Measurements from ENCODE around the gene ZNF483. TPM values are rescaled to one million over a fixed set of nuclear protein-coding genes. Genes with fewer than 3 reads are reported as not detected.

The ZNF483 gene
- polyA plus RNA-seq, 3 donors: not detected

DNA sequence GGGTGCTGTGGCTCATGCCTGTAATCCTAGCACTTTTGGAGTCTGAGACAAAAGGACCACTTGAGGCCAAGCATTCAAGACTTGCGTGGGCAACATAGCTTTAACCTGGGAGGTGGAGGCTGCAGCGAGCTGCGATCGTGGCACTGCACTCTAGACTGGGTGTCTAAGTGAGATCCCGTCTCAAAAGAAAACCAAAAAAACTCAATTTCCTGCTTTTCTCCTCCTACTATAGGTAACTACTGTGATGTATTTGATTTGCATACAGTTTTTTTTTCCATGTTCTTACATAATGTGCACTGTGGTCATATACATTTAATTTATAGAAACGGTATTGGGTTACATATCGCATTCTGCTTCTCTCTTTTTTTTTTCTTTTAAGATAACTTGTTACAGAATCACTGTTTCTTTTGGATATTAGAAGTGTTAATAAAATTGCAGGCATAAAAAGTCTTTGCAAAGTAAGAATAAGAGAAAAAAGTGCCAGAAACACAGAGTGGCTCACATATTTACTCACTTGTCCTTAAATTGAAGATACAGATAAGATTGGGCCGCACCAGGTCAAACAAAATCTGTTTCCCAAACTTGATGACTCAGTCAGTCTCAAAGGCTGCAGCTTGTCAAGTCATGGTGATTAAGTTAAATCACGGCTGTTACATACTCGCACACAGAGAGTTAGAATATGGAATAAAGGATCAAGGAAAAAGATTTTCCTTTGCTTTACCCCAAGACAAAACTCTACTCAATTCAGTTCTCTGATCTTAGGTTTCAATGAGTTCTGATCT, 76.4 kb downstream of the ZNF483 start:
- H3K9me3 ChIP-seq (replicated peaks in 1 of 2; ENCODE audit: control insufficient read depth in 1 of 2, insufficient read depth in 1 of 2, low read length in 2 of 2): no peaks in the 10 kb centered on the region
- no peaks in the 10 kb centered on the region for H3K79me2 ChIP-seq (ENCODE audit: insufficient read depth, low read length)
- Mint-ChIP-seq H3K4me3 (no peak overlapping the region), H3K4me1 (peaks cover 27% of the 10 kb centered on the region), H3K9me3 (peaks cover 0 to 9% (median 3%) of the 10 kb centered on the region in 7 donors), H3K27ac (no peak overlapping the region), H3K36me3 (no peaks in the 10 kb centered on the region), H3K27me3 (ENCODE audit: low read depth in 3 of 3) (peaks cover 28 to 58% (median 41%) of the 10 kb centered on the region in 3 donors)
- no CpG with 5 or more reads among the region's 10 CpGs for WGBS (ENCODE audit: insufficient coverage)
- peaks cover 15 to 25% of the 10 kb centered on the region in 2 donors for H3K4me1 ChIP-seq (ENCODE audit: control insufficient read depth in 1 of 2, insufficient read depth in 2 of 2, low read length in 2 of 2)
- intact Hi-C loops (cut with micrococcal nuclease): no loop called here
- no peaks in the 10 kb centered on the region for H4K20me1 ChIP-seq (ENCODE audit: insufficient read depth, low read length)
- TF ChIP-seq, protein P1, sequence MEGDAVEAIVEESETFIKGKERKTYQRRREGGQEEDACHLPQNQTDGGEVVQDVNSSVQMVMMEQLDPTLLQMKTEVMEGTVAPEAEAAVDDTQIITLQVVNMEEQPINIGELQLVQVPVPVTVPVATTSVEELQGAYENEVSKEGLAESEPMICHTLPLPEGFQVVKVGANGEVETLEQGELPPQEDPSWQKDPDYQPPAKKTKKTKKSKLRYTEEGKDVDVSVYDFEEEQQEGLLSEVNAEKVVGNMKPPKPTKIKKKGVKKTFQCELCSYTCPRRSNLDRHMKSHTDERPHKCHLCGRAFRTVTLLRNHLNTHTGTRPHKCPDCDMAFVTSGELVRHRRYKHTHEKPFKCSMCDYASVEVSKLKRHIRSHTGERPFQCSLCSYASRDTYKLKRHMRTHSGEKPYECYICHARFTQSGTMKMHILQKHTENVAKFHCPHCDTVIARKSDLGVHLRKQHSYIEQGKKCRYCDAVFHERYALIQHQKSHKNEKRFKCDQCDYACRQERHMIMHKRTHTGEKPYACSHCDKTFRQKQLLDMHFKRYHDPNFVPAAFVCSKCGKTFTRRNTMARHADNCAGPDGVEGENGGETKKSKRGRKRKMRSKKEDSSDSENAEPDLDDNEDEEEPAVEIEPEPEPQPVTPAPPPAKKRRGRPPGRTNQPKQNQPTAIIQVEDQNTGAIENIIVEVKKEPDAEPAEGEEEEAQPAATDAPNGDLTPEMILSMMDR (IDR thresholded peaks at IDR 0.05): no peak
- no peaks in the 10 kb centered on the region for H3K36me3 ChIP-seq (replicated peaks in 1 of 2; ENCODE audit: control insufficient read depth in 1 of 2, insufficient read depth in 2 of 2, low read length in 2 of 2)
- H3K4me2 ChIP-seq (replicated peaks; ENCODE audit: extremely low read depth, low read length, poor library complexity, severe bottlenecking): no peak overlapping the region
- no peak overlapping the region for H3K9ac ChIP-seq (ENCODE audit: insufficient read depth, low read length, poor library complexity, severe bottlenecking)
- DNase-seq: peak in 2 of 3 donors; percentile 12 to 23
- H3K4me3 ChIP-seq (replicated peaks in 1 of 3; ENCODE audit: low read depth in 2 of 3, low read length in 3 of 3): no peak overlapping the region
- H3K27me3 ChIP-seq (ENCODE audit: control insufficient read depth in 2 of 2, insufficient read depth in 2 of 2, low read length in 2 of 2): peaks cover 0 to 35% of the 10 kb centered on the region in 2 donors
- no peak overlapping the region for H2AFZ ChIP-seq (ENCODE audit: insufficient read depth, low read depth, low read length, poor library complexity, severe bottlenecking)
- H3K27ac ChIP-seq (ENCODE audit: low read depth in 1 of 2, low read length in 2 of 2): no peak overlapping the region

- no peaks in the 10 kb centered on the region for H3K9me3 ChIP-seq (replicated peaks in 1 of 2; ENCODE audit: control insufficient read depth in 1 of 2, insufficient read depth in 1 of 2, low read length in 2 of 2)
- intact Hi-C loops (cut with micrococcal nuclease): no loop called here
- peaks cover 31 to 58% (median 41%) of the 10 kb centered on the region in 3 donors for H3K27me3 Mint-ChIP-seq (ENCODE audit: low read depth in 3 of 3)
Observed at GRCh38 chr9:111603041-111603440, 78.1 kb downstream of the ZNF483 start.

More at GRCh38 chr9:111603041-111603440, 78.1 kb downstream of the ZNF483 start:
- no peaks in the 10 kb centered on the region for H4K20me1 ChIP-seq (ENCODE audit: insufficient read depth, low read length)
- no peak overlapping the region for H3K4me3 ChIP-seq (replicated peaks in 1 of 3; ENCODE audit: low read depth in 2 of 3, low read length in 3 of 3)
- H3K4me3 Mint-ChIP-seq: peak overlapping the region in 1 of 2 donors; percentile 20
- H2AFZ ChIP-seq (ENCODE audit: insufficient read depth, low read depth, low read length, poor library complexity, severe bottlenecking): no peak overlapping the region
- peaks cover 11 to 21% of the 10 kb centered on the region in 2 donors for H3K4me1 ChIP-seq (ENCODE audit: control insufficient read depth in 1 of 2, insufficient read depth in 2 of 2, low read length in 2 of 2)
- no peak for DNase-seq
- H3K36me3 Mint-ChIP-seq: no peaks in the 10 kb centered on the region
- peaks cover 0 to 8% (median 3%) of the 10 kb centered on the region in 7 donors for H3K9me3 Mint-ChIP-seq
- H3K9ac ChIP-seq (ENCODE audit: insufficient read depth, low read length, poor library complexity, severe bottlenecking): no peak overlapping the region
- WGBS (ENCODE audit: insufficient coverage): no CpG with 5 or more reads among the region's 4 CpGs
- TF ChIP-seq, protein P1 (IDR thresholded peaks at IDR 0.05): no peak
- H3K36me3 ChIP-seq (replicated peaks in 1 of 2; ENCODE audit: control insufficient read depth in 1 of 2, insufficient read depth in 2 of 2, low read length in 2 of 2): no peaks in the 10 kb centered on the region
- peak overlapping the region in 1 of 7 donors; percentile 31 for H3K27ac Mint-ChIP-seq
- no peak overlapping the region for H3K4me2 ChIP-seq (replicated peaks; ENCODE audit: extremely low read depth, low read length, poor library complexity, severe bottlenecking)
- no peak overlapping the region for H3K27ac ChIP-seq (ENCODE audit: low read depth in 1 of 2, low read length in 2 of 2)
- peaks cover 22% of the 10 kb centered on the region for H3K4me1 Mint-ChIP-seq
- peaks cover 0 to 29% of the 10 kb centered on the region in 2 donors for H3K27me3 ChIP-seq (ENCODE audit: control insufficient read depth in 2 of 2, insufficient read depth in 2 of 2, low read length in 2 of 2)
- no peaks in the 10 kb centered on the region for H3K79me2 ChIP-seq (ENCODE audit: insufficient read depth, low read length)
